ENCODE measurements around the gene KLK10. TPM values are rescaled to one million over a fixed set of nuclear protein-coding genes. Genes with fewer than 3 reads are reported as not detected.
A peak's percentile ranks its signal among the peaks of the same experiment; 100 is the strongest.

Gene KLK10
- polyA plus RNA-seq, 1 of the 3 experiments (the other 2 are of a cell fraction): not detected

- TF ChIP-seq, protein P1, sequence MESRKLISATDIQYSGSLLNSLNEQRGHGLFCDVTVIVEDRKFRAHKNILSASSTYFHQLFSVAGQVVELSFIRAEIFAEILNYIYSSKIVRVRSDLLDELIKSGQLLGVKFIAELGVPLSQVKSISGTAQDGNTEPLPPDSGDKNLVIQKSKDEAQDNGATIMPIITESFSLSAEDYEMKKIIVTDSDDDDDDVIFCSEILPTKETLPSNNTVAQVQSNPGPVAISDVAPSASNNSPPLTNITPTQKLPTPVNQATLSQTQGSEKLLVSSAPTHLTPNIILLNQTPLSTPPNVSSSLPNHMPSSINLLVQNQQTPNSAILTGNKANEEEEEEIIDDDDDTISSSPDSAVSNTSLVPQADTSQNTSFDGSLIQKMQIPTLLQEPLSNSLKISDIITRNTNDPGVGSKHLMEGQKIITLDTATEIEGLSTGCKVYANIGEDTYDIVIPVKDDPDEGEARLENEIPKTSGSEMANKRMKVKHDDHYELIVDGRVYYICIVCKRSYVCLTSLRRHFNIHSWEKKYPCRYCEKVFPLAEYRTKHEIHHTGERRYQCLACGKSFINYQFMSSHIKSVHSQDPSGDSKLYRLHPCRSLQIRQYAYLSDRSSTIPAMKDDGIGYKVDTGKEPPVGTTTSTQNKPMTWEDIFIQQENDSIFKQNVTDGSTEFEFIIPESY (IDR thresholded peaks at IDR 0.05; ENCODE audit: borderline replicate concordance, low read depth): no peak
- no peak for TF ChIP-seq FOXJ3 (CRISPR knock-in tag; IDR thresholded peaks at IDR 0.05)
- TF ChIP-seq NRF1 (IDR thresholded peaks at IDR 0.05; ENCODE audit: low read depth, low read length): no peak
- TF ChIP-seq RAD21 (IDR thresholded peaks at IDR 0.05; ENCODE audit: low read length): peak; percentile 37
- no peak for TF ChIP-seq GATA2 (CRISPR knock-in tag; IDR thresholded peaks at IDR 0.05)
Observed at GRCh38 chr19:51020988-51021651, 1.6 kb upstream of the KLK10 start (continued).

GRCh38 chr19:51018745-51019543 lies 565 bp downstream of the KLK10 start:
- Histone ChIP-seq H3K36me3 (replicated peaks in 1 of 2; ENCODE audit: control insufficient read depth in 1 of 2, insufficient read depth in 2 of 2, low read length in 1 of 2) (no peaks in the 10 kb centered on the region), H2AFZ (ENCODE audit: low read depth) (no peak overlapping the region), H3K9me3 (no peaks in the 10 kb centered on the region), H3K27me3 (ENCODE audit: insufficient read depth) (peaks cover 76% of the 10 kb centered on the region), H3K9ac (no peak overlapping the region), H3K4me1 (ENCODE audit: control insufficient read depth in 1 of 2, insufficient read depth in 2 of 2, low read depth in 1 of 2, low read length in 1 of 2) (no peaks in the 10 kb centered on the region), H3K27ac (ENCODE audit: low read depth in 2 of 2, low read length in 1 of 2) (no peak overlapping the region), H3K4me2 (peak overlapping the region; percentile 44; the same call in 1 of the 2 replicates), H3K9me2 (no peaks in the 10 kb centered on the region), H3K79me2 (ENCODE audit: insufficient read depth) (no peaks in the 10 kb centered on the region), H3F3A (replicated peaks; ENCODE audit: insufficient read depth) (no peaks in the 10 kb centered on the region), H3K4me3 (ENCODE audit: low read depth in 2 of 2, low read length in 1 of 2) (no peak overlapping the region), H4K20me1 (ENCODE audit: insufficient read depth) (no peaks in the 10 kb centered on the region)
- DNase-seq: no peak
- ChIA-PET CTCF (interaction anchor here (1.1 to 6.0 kb wide), 2 partner anchors 76 to 89 kb away, joined by 4 to 30 read pairs; no protein-coding TSS in a partner anchor), POLR2A (no interaction called here)
- no peak for TF ChIP-seq NRF1 (IDR thresholded peaks at IDR 0.05; ENCODE audit: low read depth, low read length)
- no peak for TF ChIP-seq GATA2 (CRISPR knock-in tag; IDR thresholded peaks at IDR 0.05)
- no peak for TF ChIP-seq SIN3A (IDR thresholded peaks at IDR 0.05; ENCODE audit: borderline replicate concordance, low read depth, low read length)
- TF ChIP-seq MXI1 (IDR thresholded peaks at IDR 0.05; ENCODE audit: low read depth, low read length): no peak
- TF ChIP-seq, protein P2, sequence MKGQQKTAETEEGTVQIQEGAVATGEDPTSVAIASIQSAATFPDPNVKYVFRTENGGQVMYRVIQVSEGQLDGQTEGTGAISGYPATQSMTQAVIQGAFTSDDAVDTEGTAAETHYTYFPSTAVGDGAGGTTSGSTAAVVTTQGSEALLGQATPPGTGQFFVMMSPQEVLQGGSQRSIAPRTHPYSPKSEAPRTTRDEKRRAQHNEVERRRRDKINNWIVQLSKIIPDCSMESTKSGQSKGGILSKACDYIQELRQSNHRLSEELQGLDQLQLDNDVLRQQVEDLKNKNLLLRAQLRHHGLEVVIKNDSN (IDR thresholded peaks at IDR 0.05; ENCODE audit: borderline replicate concordance, low read depth): no peak
- no peak for TF ChIP-seq EP300 (IDR thresholded peaks at IDR 0.05; ENCODE audit: borderline replicate concordance in 1 of 2, low read depth in 1 of 2, low read length in 1 of 2)
- no peak for TF ChIP-seq POLR2AphosphoS5 (IDR thresholded peaks at IDR 0.05; ENCODE audit: low read depth, low read length)
- 3% methylated on average over 33 of the region's 68 CpGs for WGBS (ENCODE audit: low lambda C conversion rate)
